GM10266 (cell line): Measurements from ENCODE around the gene SRSF4.
A peak's percentile ranks its signal among the peaks of the same experiment; 100 is the strongest.

ENCODE experiments used
- DNase-seq: peaks from one replicate; pipeline ENCODE4 v3.0.0; 2012; ENCODE audit errors: extremely low spot score
- TF ChIP-seq, protein P1 (sequence below): IDR thresholded peaks from 2 replicates; pipeline ENCODE4 v1.5.1; 2012; ENCODE audit warnings: mild to moderate bottlenecking, low read depth; ENCODE audit not compliant: control insufficient read depth, insufficient read depth; ENCODE audit errors: missing control alignments

The SRSF4 gene

DNA sequence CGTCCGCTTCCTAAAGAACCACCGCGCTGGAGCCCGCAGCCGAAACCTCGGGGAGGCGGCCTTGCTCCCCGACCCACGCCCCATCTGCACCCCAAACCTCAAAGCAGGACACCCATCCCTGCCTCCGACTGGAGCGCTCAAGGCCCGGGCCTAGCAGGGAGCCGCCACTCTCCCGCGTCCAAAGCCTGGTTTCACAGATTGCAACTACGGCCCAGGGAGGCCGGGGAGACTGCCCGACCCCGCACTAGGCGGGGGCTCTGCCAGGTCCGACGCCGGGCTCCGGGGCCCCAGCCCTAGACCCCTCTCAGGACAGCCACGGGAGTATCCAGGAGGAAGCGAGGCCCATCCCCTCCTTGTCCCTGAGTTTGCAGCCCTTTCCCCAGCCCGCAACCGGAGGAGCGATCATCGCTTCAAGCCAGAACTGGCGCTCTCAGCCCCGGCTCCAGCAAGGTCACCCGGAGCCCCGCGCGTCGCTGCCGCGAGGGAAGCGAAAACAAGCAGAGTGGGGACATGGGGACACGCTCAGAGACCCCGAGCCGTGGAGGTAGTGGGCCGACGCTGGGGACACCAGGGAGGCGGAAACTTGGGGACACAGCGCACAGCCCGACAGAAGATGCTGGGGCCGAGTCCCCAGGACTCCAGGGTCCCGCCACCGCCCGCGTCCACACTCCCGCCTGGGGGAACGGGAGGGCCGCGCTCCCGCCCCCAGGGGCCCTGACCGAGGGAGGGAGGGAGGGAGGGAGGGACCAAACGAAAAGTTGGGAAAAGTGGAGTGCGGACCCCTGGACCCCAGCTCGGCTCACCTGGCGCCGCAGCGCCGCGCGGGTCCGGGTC, 58.4 kb downstream of the SRSF4 start:
- DNase-seq, result peak; percentile 67
- TF ChIP-seq, protein P1, sequence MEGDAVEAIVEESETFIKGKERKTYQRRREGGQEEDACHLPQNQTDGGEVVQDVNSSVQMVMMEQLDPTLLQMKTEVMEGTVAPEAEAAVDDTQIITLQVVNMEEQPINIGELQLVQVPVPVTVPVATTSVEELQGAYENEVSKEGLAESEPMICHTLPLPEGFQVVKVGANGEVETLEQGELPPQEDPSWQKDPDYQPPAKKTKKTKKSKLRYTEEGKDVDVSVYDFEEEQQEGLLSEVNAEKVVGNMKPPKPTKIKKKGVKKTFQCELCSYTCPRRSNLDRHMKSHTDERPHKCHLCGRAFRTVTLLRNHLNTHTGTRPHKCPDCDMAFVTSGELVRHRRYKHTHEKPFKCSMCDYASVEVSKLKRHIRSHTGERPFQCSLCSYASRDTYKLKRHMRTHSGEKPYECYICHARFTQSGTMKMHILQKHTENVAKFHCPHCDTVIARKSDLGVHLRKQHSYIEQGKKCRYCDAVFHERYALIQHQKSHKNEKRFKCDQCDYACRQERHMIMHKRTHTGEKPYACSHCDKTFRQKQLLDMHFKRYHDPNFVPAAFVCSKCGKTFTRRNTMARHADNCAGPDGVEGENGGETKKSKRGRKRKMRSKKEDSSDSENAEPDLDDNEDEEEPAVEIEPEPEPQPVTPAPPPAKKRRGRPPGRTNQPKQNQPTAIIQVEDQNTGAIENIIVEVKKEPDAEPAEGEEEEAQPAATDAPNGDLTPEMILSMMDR, result no peak

DNA sequence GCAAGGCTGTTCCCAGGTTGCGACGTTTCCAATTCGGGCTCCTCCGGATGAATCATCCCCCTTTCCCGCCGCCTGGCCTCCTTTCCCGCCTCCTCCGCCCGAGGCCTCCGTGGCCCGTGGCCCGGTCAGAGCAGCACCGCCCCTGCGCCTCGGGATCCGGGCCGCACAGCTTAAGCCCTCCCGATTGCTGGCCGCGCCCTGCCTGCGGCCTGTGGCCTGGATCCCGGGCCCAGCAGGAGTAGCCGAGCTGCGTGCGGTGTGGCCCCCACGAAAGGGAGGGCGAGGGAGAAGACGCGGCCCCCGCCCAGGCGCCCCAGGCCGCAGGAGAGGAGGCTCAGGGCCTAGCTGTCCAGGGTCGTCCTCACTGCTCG, 59.0 kb downstream of the SRSF4 start:
- TF ChIP-seq, protein P1, result no peak
- DNase-seq, result no peak

DNA sequence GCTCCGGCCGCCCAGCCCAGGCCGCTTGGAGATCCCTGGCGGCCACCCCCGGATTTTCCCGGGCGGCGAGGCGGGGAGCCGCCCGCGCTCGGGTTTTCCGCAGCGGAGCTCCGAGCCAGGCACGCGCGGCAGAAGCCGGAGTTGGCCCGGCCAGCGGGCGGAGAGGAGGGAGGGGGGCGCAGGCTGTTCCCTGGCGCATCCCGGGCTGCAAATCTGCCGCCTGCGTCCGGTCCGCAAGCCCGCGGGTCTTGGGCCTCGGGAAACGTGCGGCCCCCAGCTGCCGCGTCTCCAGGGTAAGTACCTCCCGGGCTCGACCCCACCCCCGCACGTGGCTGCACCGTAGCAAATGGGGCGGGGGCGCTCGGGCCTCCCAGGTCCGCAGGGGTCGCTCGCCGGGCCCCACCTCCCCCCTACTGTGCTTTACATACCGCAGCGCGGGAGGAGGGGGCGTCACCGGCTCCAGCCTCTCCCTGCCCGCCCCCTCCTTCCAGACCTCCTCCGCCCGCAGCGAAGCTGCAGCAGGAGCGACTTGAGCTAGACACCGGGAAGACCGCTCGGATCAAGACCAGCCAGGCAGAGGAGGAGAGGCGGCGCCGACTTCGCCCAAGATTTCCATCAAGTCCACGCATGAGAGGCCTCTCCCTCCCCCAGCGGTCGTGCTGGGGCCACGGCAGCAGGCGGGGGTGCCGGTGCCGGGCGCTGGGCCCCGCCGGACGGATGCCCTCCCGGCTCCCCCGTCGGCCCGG, 59.6 kb downstream of the SRSF4 start:
- DNase-seq, result peak; percentile 60
- TF ChIP-seq, protein P1, result no peak

DNA sequence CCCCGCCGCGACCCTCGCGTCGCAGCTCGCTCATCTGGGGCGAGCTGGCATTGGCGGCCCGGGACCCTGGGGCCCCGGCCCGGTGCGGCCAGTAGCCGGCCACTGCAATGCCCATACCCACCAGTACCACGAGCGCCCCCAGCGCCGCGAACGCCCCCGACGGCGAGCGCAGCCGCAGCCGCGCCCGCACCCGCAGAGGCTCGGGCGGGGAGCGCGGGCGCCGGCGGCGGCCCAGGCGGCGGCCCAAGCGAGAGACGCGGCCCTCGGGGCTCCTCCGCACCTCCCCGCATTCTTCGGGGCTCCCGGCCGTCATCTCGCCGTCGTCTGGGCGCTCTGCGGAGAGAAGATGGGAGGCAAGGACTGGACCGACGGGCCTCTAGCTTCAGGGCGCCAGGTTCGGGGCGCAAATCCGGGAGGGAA, 60.2 kb downstream of the SRSF4 start:
- TF ChIP-seq, protein P1, result peak; percentile 9

DNA sequence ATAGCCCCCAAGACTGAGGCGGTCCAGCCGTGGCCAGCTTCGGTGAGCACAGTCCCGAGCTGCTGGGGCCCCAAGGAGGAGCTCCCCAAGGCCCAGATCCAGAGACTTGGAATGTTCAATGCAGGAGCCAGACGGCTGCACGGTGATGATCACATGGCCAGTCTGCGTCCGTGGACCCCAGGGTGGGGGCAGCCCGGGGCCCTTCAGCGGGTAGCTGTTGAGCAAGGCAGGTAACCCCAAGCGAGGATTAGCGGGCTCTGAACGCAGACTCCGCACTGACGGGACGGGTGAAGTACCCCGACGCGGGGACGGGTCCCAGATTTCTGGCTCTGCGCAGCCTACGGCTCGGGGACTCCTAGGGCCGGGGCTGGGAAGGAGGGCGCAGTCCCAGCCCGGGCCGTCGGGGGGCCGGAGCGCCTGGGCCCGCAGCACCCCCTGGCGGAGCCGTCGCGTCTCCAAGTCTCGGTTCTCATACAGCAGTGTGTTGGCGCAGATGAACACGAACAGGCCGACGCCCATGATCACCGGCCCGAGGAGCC, 60.7 kb downstream of the SRSF4 start:
- peak; percentile 86 for DNase-seq
- TF ChIP-seq, protein P1, result peak; percentile 46

More for the DNA sequence above, 60.2 kb downstream of the SRSF4 start:
- DNase-seq, result no peak

DNA sequence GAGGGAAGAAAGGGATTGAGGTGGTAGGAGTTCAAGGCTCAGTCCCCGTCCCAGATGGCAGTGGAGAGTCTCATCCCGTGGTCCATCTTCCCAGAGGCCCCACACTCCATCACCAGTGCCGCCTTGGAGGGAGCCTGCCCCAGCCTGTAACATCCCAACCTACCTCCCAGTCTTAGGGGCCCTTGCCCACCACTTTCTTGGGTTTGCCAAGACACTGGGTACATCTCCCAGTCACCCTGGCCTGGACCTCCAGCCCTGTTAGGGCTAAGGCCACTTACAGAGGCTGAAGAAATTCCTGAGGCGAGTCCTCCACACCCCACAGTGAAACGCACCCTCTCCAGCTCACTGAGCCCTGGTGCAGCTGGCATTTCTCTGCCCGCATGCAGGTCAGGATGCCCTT, 61.3 kb downstream of the SRSF4 start:
- TF ChIP-seq, protein P1, result no peak
- DNase-seq, result no peak
